Panc1 (cell line): ENCODE measurements around the gene DENND4C. TPM values are rescaled to one million over a fixed set of nuclear protein-coding genes. Genes with fewer than 3 reads are reported as not detected.

ENCODE experiments used
- ATAC-seq: fragments of 200-7000 bp; cut with Tn5 transposase; 2 replicates; pipeline ENCODE4 v1.9.1; 2020; ENCODE audit warnings: mild to moderate bottlenecking, moderate library complexity
- BruUV-seq: library from RNA; stranded (reverse); fragments of 400-500 nt; replicated peaks from 2 replicates; lab custom pipeline; 2021; lab: Mats Ljungman, UMichigan
- CTCF ChIA-PET: fragments of 300-600 bp; sonication (Branson Sonifier 250); formaldehyde crosslinking; loops from one replicate; lab custom pipeline; 2022; ENCODE audit warnings: antibody characterized with exemption; lab: Charles Lee
- POLR2A ChIA-PET: fragments of 300-600 bp; sonication (Branson Sonifier 250); formaldehyde crosslinking; loops from one replicate; lab custom pipeline; 2022; ENCODE audit warnings: antibody characterized with exemption; lab: Charles Lee
- DNase-seq: peaks from one replicate; pipeline ENCODE4 v3.0.0-alpha.2; 2010; ENCODE audit warnings: low read depth, low spot score
- H3K27ac ChIP-seq: 2 replicates; pipeline ENCODE4 v1.5.1; 2011; ENCODE audit warnings: mild to moderate bottlenecking, low read length, inconsistent platforms
- H3K27me3 ChIP-seq: fragments of 200-500 bp; sonication (Bioruptor generic); 2 replicates; pipeline ENCODE4 v1.6.0; 2014; ENCODE audit warnings: low read length, inconsistent platforms; ENCODE audit not compliant: control insufficient read depth, insufficient read depth
- H3K36me3 ChIP-seq: fragments of 200-500 bp; sonication (Bioruptor generic); 2 replicates; pipeline ENCODE4 v1.5.1; 2014; ENCODE audit warnings: inconsistent platforms, mild to moderate bottlenecking, low read length, moderate library complexity; ENCODE audit not compliant: control insufficient read depth, insufficient read depth
- H3K4me1 ChIP-seq: 2 replicates; pipeline ENCODE4 v1.5.1; 2011; ENCODE audit warnings: inconsistent platforms, mild to moderate bottlenecking, low read length, moderate library complexity; ENCODE audit not compliant: control insufficient read depth, insufficient read depth
- H3K4me3 ChIP-seq, 2 experiments: 2 replicates each; pipeline ENCODE4 v1.5.1; 2011 to 2012; ENCODE audit warnings: low read depth in 2 of 2, low read length in 2 of 2, mild to moderate bottlenecking in 2 of 2, inconsistent platforms in 1 of 2, moderate library complexity in 1 of 2
- H3K9me3 ChIP-seq: fragments of 200-500 bp; sonication (Bioruptor generic); 2 replicates; pipeline ENCODE4 v1.5.1; 2014; ENCODE audit warnings: low read depth, mild to moderate bottlenecking, inconsistent platforms, low read length, moderate library complexity; ENCODE audit not compliant: control insufficient read depth, insufficient read depth
- POLR2AphosphoS5 ChIP-seq: IDR thresholded peaks from 2 replicates; pipeline ENCODE4 v1.6.1; 2012; ENCODE audit warnings: mild to moderate bottlenecking, low read depth, low read length, moderate library complexity
- SIN3A ChIP-seq: IDR thresholded peaks from 2 replicates; pipeline ENCODE4 v1.6.1; 2012; ENCODE audit warnings: low read depth, mild to moderate bottlenecking, low read length, moderate library complexity, borderline replicate concordance; ENCODE audit not compliant: insufficient read depth
- TCF7L2 ChIP-seq: IDR thresholded peaks from 2 replicates; pipeline ENCODE4 v1.6.1; 2011; ENCODE audit warnings: mild to moderate bottlenecking, low read depth, low read length, inconsistent platforms
- in situ Hi-C: cut with HindIII; loops from 2 replicates; pipeline ENCODE4 v1.10.0; 2016; ENCODE audit warnings: low sequenced_read_pairs, low pct_unique_long_range_greater_than_20kb
- intact Hi-C: fragments of 100-400 bp; cut with micrococcal nuclease; formaldehyde crosslinking; loops from one replicate; pipeline ENCODE4 v1.10.0; 2022; ENCODE audit not compliant: unreplicated experiment
- total RNA-seq: library from RNA; stranded (reverse); gene quantifications from one replicate; pipeline ENCODE4 v1.2.1, GENCODE V29; 2021; ENCODE audit not compliant: unreplicated experiment
- TF ChIP-seq, protein P1 (sequence below), 2 experiments: IDR thresholded peaks; 2 replicates each; pipeline ENCODE4 v1.6.1; 2011 to 2012; ENCODE audit warnings: low read depth in 2 of 2, control low read depth in 1 of 2, low read length in 1 of 2, mild to moderate bottlenecking in 1 of 2, moderate library complexity in 1 of 2; ENCODE audit not compliant: insufficient read depth in 1 of 2
- TF ChIP-seq, protein P2 (sequence below): fragments of 450-650 bp; IDR thresholded peaks from 2 replicates; pipeline ENCODE4 v1.5.1; 2017; ENCODE audit warnings: mild to moderate bottlenecking

The DENND4C gene
- total RNA-seq, 1 experiment from 2014 or later = 10.5 TPM

DNA sequence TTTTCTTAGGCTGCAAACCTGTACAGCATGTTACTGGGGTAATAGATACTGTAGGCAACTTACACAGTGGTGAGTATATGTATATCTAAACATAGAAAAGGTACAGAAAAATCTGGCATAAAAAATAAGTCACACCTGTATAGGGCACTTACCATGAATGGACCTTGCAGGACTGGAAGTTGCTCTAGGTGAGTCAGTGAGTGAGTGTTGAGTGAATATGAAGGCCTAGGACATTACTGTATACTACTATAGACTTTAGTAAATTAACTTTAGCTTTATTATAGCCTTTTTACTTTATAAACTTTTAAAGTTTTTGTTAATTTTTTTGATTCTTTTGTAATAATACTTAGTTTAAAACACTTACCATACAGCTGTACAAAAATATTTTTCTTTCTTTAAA is 51.3 kb downstream of the DENND4C start:
- Histone ChIP-seq H3K27ac (no peak overlapping the region), H3K4me3 (no peak overlapping the region), H3K4me1 (no peaks in the 10 kb centered on the region), H3K27me3 (no peaks in the 10 kb centered on the region), H3K36me3 (no peaks in the 10 kb centered on the region; the same call in 1 of the 2 replicates), H3K9me3 (no peaks in the 10 kb centered on the region)
- no peak for ATAC-seq
- in situ Hi-C loops = no loop called here
- ChIA-PET CTCF (no interaction called here), POLR2A (interaction anchor here (1.1 kb wide), 1 partner anchor 98 kb away, joined by 5 read pairs; no protein-coding TSS in a partner anchor)
- intact Hi-C loops = no loop called here
- no TSS peak for BruUV-seq
- no peak for TF ChIP-seq POLR2AphosphoS5
- TF ChIP-seq, protein P1, sequence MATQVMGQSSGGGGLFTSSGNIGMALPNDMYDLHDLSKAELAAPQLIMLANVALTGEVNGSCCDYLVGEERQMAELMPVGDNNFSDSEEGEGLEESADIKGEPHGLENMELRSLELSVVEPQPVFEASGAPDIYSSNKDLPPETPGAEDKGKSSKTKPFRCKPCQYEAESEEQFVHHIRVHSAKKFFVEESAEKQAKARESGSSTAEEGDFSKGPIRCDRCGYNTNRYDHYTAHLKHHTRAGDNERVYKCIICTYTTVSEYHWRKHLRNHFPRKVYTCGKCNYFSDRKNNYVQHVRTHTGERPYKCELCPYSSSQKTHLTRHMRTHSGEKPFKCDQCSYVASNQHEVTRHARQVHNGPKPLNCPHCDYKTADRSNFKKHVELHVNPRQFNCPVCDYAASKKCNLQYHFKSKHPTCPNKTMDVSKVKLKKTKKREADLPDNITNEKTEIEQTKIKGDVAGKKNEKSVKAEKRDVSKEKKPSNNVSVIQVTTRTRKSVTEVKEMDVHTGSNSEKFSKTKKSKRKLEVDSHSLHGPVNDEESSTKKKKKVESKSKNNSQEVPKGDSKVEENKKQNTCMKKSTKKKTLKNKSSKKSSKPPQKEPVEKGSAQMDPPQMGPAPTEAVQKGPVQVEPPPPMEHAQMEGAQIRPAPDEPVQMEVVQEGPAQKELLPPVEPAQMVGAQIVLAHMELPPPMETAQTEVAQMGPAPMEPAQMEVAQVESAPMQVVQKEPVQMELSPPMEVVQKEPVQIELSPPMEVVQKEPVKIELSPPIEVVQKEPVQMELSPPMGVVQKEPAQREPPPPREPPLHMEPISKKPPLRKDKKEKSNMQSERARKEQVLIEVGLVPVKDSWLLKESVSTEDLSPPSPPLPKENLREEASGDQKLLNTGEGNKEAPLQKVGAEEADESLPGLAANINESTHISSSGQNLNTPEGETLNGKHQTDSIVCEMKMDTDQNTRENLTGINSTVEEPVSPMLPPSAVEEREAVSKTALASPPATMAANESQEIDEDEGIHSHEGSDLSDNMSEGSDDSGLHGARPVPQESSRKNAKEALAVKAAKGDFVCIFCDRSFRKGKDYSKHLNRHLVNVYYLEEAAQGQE (IDR thresholded peaks at IDR 0.05; ENCODE audit: insufficient read depth in 1 of 2, low read depth in 2 of 2, low read length in 1 of 2) = no peak
- TF ChIP-seq TCF7L2 = no peak
- no peak for TF ChIP-seq SIN3A
- TF ChIP-seq, protein P2, sequence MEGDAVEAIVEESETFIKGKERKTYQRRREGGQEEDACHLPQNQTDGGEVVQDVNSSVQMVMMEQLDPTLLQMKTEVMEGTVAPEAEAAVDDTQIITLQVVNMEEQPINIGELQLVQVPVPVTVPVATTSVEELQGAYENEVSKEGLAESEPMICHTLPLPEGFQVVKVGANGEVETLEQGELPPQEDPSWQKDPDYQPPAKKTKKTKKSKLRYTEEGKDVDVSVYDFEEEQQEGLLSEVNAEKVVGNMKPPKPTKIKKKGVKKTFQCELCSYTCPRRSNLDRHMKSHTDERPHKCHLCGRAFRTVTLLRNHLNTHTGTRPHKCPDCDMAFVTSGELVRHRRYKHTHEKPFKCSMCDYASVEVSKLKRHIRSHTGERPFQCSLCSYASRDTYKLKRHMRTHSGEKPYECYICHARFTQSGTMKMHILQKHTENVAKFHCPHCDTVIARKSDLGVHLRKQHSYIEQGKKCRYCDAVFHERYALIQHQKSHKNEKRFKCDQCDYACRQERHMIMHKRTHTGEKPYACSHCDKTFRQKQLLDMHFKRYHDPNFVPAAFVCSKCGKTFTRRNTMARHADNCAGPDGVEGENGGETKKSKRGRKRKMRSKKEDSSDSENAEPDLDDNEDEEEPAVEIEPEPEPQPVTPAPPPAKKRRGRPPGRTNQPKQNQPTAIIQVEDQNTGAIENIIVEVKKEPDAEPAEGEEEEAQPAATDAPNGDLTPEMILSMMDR = no peak
- no peak for DNase-seq

DNA sequence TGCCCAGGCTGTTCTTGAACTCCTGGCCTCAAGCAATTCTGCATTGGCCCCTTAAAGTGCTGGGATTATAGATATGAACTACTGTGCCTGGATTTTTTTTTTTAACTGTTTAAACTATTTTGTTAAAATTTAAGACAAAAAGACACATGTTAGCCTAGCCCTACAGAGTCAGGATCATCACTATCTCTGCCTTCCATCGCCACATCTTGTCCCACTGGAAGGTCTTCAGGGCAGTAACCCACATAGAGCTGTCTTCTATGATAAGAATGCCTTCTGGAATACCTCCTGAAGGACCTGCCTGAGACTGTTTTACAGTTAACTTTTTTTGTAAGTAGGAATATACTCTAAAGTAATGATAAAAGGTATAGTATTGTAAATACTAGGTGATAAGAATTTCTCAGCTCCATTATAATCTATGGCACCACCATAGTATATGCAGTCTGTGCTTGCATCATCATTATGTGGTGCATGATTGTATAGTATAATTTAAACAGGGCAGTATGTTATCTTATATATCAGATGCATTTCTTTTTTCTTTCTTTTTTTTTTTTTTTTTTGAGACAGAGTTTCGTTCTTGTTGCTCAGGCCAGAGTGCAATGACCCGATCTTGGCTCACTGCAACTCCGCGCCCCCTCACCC is 52.7 kb downstream of the DENND4C start:
- no peak for DNase-seq
- Histone ChIP-seq H3K9me3 (no peaks in the 10 kb centered on the region), H3K27ac (no peak overlapping the region), H3K4me3 (no peak overlapping the region), H3K27me3 (no peaks in the 10 kb centered on the region), H3K36me3 (no peaks in the 10 kb centered on the region), H3K4me1 (no peaks in the 10 kb centered on the region)
- BruUV-seq = no TSS peak
- in situ Hi-C loops = no loop called here
- ChIA-PET CTCF (no interaction called here), POLR2A (no interaction called here)
- no peak for ATAC-seq
- intact Hi-C loops = no loop called here
- TF ChIP-seq, protein P2 = no peak
- TF ChIP-seq, protein P1 (IDR thresholded peaks at IDR 0.05; ENCODE audit: insufficient read depth in 1 of 2, low read depth in 2 of 2, low read length in 1 of 2) = no peak
- TF ChIP-seq TCF7L2 (no peak), SIN3A (no peak), POLR2AphosphoS5 (no peak)
